MCF 10A (cell line): Measurements from ENCODE around the gene NFATC4. TPM values are rescaled to one million over a fixed set of nuclear protein-coding genes. Genes with fewer than 3 reads are reported as not detected.
A peak's percentile ranks its signal among the peaks of the same experiment; 100 is the strongest.

Source experiments
- BruUV-seq: library from RNA; stranded (reverse); fragments of 400-500 nt; replicated peaks from 2 replicates; lab custom pipeline; 2021; lab: Mats Ljungman, UMichigan
- CTCF ChIA-PET: fragments of 300-600 bp; sonication (Branson Sonifier 250); formaldehyde crosslinking; extraction: SDS; loops from one replicate; lab custom pipeline; 2021; ENCODE audit warnings: antibody characterized with exemption, inconsistent platforms; lab: Yijun Ruan, JAX
- POLR2A ChIA-PET: fragments of 300-600, 350-650 bp; sonication (Branson Sonifier 250); formaldehyde crosslinking; extraction: SDS; loops from one replicate; lab custom pipeline; 2020; ENCODE audit warnings: antibody characterized with exemption, inconsistent platforms; lab: Yijun Ruan, JAX
- DNase-seq: peaks from one replicate; pipeline ENCODE4 v3.0.0-alpha.2; 2018; ENCODE audit not compliant: unreplicated experiment
- H3K27ac Mint-ChIP-seq: one replicate; pipeline ENCODE4 v1.8.0; 2022; ENCODE audit warnings: mild to moderate bottlenecking, low read depth, mixed read lengths; ENCODE audit not compliant: unreplicated experiment
- H3K27me3 Mint-ChIP-seq: one replicate; pipeline ENCODE4 v1.8.0; 2022; ENCODE audit warnings: mixed read lengths; ENCODE audit not compliant: insufficient read depth, unreplicated experiment
- H3K36me3 Mint-ChIP-seq: one replicate; pipeline ENCODE4 v1.8.0; 2022; ENCODE audit warnings: mild to moderate bottlenecking, moderate library complexity, mixed read lengths; ENCODE audit not compliant: insufficient read depth, unreplicated experiment
- H3K4me1 Mint-ChIP-seq: one replicate; pipeline ENCODE4 v1.8.0; 2022; ENCODE audit warnings: mixed read lengths; ENCODE audit not compliant: insufficient read depth, unreplicated experiment
- H3K4me3 Mint-ChIP-seq: one replicate; pipeline ENCODE4 v1.8.0; 2022; ENCODE audit warnings: mild to moderate bottlenecking, moderate library complexity, mixed read lengths; ENCODE audit not compliant: unreplicated experiment
- H3K9me3 Mint-ChIP-seq: one replicate; pipeline ENCODE4 v1.8.0; 2022; ENCODE audit warnings: mixed read lengths; ENCODE audit not compliant: unreplicated experiment
- CTCF ChIP-seq: fragments of 200-600 bp; IDR thresholded peaks from one replicate; pipeline ENCODE4 v1.8.0; 2022; ENCODE audit warnings: antibody characterized with exemption, mild to moderate bottlenecking; ENCODE audit not compliant: unreplicated experiment
- intact Hi-C: fragments of 100-400 bp; cut with micrococcal nuclease; formaldehyde crosslinking; loops from 2 replicates; pipeline ENCODE4 v1.14.1; 2022
- total RNA-seq: library from RNA; stranded (reverse); gene quantifications from 2 replicates; pipeline ENCODE4 v1.2.3, GENCODE V29; 2022

NFATC4 gene
- total RNA-seq, 1 experiment from 2014 or later: 0.23 TPM

- intact Hi-C loops: no loop called here
- H3K4me3 Mint-ChIP-seq: no peak overlapping the region
- POLR2A ChIA-PET: interaction anchor here (0.6 to 1.3 kb wide), 4 partner anchors 13 to 194 kb away, joined by 3 to 6 read pairs (median 4); no protein-coding TSS in a partner anchor
- no peak for DNase-seq
- BruUV-seq: no TSS peak
- CTCF ChIA-PET: interaction anchor here (1.0 to 10.5 kb wide), 18 partner anchors 8 to 79 kb away, joined by 3 to 109 read pairs (median 6); partner anchors contain the start of gene ADCY4
- H3K27ac Mint-ChIP-seq: no peak overlapping the region
- no peak for TF ChIP-seq CTCF
- no peaks in the 10 kb centered on the region for H3K27me3 Mint-ChIP-seq
- no peaks in the 10 kb centered on the region for H3K36me3 Mint-ChIP-seq
- no peaks in the 10 kb centered on the region for H3K9me3 Mint-ChIP-seq
- H3K4me1 Mint-ChIP-seq: peaks cover 1% of the 10 kb centered on the region
These were observed 41.2 kb downstream of the NFATC4 start for GRCh38 chr14:24409192-24409591.

- no peak for DNase-seq
- BruUV-seq: no TSS peak
- no peaks in the 10 kb centered on the region for H3K27me3 Mint-ChIP-seq
- TF ChIP-seq CTCF: no peak
- ChIA-PET POLR2A (interaction anchor here (1.0 to 1.3 kb wide), 3 partner anchors 14 to 76 kb away, joined by 4 to 6 read pairs (median 5); no protein-coding TSS in a partner anchor), CTCF (interaction anchor here (1.0 to 10.5 kb wide), 15 partner anchors 9 to 80 kb away, joined by 3 to 109 read pairs (median 5); partner anchors contain the start of gene ADCY4)
- H3K4me3 Mint-ChIP-seq: no peak overlapping the region
- no peak overlapping the region for H3K27ac Mint-ChIP-seq
- intact Hi-C loops: no loop called here
- H3K36me3 Mint-ChIP-seq: no peaks in the 10 kb centered on the region
- no peaks in the 10 kb centered on the region for H3K9me3 Mint-ChIP-seq
- no peaks in the 10 kb centered on the region for H3K4me1 Mint-ChIP-seq
These were observed 42.0 kb downstream of the NFATC4 start for GRCh38 chr14:24409956-24410355.

GRCh38 chr14:24411443-24412389 is 43.7 kb downstream of the NFATC4 start:
- POLR2A ChIA-PET: no interaction called here
- no peaks in the 10 kb centered on the region for H3K9me3 Mint-ChIP-seq

More at GRCh38 chr14:24411443-24412389, 43.7 kb downstream of the NFATC4 start:
- peak; percentile 61 for DNase-seq
- H3K27ac Mint-ChIP-seq: no peak overlapping the region
- TF ChIP-seq CTCF: peak; percentile 58
- no peaks in the 10 kb centered on the region for H3K27me3 Mint-ChIP-seq
- H3K36me3 Mint-ChIP-seq: no peaks in the 10 kb centered on the region
- no peak overlapping the region for H3K4me3 Mint-ChIP-seq
- intact Hi-C loops: loop anchor here (1.0 kb wide), 2 partner anchors 46 to 78 kb away; no protein-coding TSS in a partner anchor
- CTCF ChIA-PET: interaction anchor here (0.6 to 10.5 kb wide), 17 partner anchors 8 to 147 kb away, joined by 3 to 109 read pairs (median 4); partner anchors contain the start of genes ADCY4, CBLN3, KHNYN and RIPK3
- H3K4me1 Mint-ChIP-seq: no peaks in the 10 kb centered on the region
- BruUV-seq: no TSS peak
